HG02623 (cell line): ENCODE measurements around the gene ARHGEF7.

Experiments used
- ATAC-seq: cut with Tn5 transposase; IDR thresholded peaks from one replicate; pipeline ENCODE4 v1.9.1; 2021; ENCODE audit warnings: moderate library complexity; ENCODE audit not compliant: unreplicated experiment

Gene ARHGEF7

DNA sequence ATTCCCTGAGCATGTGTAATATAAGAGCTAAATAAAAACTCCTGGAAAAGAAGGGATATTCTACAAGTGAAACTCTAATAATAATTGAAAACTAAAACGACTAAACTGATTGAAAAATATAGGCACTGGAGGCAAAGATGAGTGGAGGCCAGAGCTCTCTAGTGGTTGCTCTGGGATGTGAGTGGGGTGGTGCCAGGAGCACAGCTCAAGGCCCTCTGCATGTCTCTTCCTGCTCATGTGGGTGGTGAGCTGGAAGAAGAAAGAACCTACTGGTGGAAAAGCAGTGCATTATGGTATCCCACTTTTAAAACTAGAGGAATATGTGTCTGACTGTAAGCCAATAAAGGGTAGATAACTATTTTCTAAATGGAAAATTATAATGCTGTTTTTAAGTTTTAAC, 15.8 kb upstream of the ARHGEF7 start:
- no peak for ATAC-seq

DNA sequence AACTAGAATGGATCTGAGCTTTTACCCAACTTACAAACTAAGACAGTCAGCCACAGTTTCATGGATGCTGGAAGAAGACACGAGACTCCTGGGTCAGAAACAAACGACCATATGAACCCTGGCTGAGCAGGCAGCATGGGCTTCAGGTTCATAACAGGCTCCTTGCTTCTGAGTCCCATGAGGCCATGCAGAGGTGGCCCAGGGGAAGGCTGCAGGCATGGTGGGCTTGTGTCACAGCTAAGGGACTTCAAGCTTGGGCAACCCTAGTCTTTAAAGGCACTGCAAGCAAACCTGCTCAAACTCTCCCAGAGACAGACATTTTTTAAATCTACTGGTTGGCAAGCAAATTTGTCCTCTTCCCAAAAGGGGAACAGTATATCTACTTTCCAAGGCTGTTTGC, 5.1 kb upstream of the ARHGEF7 start:
- no peak for ATAC-seq

DNA sequence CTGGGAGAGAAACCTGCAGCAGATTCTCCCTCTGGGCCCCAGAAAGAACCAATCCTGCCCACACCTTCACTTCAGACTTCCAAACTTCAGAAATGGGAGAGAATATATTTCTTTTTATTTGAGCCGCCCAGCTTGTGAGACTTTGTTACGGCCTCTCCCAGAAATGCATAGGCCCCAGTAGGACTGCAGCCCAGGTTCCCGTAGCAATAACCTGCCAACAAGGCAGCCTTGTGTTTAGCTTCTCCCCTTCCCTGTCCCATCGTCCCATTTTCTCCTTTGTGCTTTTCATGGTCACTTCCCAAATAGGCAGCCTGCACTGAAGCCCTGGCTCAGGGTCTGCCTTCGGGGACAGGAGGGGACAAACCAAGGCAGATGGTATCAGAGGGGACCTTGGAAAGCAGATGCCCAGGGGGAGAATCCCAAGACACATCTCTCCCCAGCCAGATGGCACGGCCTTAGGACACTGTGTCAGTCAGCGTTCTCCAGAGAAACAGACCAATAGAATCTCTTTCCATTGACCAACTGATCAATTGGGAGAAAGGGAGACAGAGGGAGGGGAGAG, 3.7 kb upstream of the ARHGEF7 start:
- no peak for ATAC-seq

- ATAC-seq, result no peak
These were observed 2.9 kb upstream of the ARHGEF7 start for GRCh38 chr13:111112196-111112595.

GRCh38 chr13:111114362-111115060, 599 bp upstream of the ARHGEF7 start:
- no peak for ATAC-seq

- no peak for ATAC-seq
These were observed 933 bp downstream of the ARHGEF7 start for GRCh38 chr13:111115965-111116521.

DNA sequence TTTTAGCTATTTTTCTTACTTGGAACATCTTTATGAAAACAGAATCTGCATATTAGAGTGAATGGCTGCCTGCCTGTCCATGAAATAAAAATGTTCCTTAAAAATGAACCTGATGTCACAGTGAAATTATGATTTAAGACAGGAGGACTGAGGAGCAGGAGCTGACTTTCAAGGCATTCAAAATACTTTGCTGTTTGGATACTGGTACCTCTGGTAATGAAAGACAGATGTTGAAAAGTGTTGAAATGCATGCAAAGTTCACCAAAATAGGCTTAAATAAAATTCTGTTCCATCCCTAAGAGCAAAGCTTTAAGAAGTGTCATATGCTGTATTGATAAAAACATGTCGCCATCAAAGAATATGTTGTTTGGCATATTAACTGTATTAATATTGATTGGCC, 1.7 kb downstream of the ARHGEF7 start:
- no peak for ATAC-seq

- no peak for ATAC-seq
These were observed 2.2 kb downstream of the ARHGEF7 start for GRCh38 chr13:111117289-111117688.

DNA sequence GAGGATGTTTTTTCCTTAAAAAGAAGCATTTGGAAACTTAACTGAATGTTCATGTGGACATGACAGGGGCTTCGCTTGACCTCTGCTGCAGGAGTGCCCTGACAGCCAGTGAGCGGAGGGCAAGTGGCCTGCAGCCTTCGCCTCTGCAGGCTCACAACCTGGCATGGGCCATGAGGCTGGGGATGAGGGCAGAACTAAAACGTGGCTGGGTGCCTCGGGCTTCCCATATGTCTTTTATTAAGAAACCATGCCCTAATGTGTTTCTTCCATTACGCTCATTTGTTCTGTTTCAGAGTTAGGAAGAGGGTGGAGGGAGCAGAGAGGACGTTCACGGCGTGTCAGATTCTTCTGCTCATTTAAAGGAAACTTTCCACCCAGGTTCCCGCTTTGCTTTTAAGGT, 2.9 kb downstream of the ARHGEF7 start:
- no peak for ATAC-seq

- no peak for ATAC-seq
These were observed 3.9 kb downstream of the ARHGEF7 start for GRCh38 chr13:111118898-111119607.

DNA sequence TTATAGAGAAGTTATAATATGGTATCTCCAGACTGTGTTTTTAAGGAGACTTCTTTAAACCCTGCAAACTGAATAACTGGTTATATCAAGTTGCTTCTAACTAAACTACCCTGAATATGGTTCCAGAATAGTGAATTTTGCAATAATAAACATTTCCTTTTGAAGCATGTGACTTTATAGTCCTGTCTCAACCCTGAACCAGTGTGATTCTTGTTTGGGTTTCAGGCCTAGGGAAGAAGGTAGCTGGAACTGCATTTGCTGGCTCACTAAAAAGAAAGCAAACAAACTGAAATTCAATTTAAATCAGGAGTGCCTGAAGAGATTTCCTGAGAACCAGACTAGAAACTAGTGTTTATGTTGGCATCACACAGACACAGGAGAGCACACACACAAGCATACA, 4.9 kb downstream of the ARHGEF7 start:
- no peak for ATAC-seq

DNA sequence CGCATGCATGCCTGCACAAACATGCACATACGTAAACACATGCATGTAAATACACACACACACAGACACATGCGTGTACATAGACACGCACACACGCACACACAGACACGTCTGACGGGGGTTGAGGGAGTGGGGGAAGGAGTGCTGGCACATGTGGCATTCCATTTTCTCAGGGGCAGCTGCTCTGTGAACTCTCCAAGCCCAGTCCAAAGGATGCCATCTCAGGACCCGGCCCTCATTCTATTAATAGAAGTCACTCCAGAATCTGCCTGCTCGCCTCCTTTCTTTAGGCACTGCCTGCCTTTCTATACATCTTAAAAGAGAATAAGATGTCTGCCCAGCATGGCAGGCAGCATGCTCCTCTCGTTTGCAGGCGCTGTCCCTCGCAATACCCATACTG, 5.3 kb downstream of the ARHGEF7 start:
- ATAC-seq, result no peak

DNA sequence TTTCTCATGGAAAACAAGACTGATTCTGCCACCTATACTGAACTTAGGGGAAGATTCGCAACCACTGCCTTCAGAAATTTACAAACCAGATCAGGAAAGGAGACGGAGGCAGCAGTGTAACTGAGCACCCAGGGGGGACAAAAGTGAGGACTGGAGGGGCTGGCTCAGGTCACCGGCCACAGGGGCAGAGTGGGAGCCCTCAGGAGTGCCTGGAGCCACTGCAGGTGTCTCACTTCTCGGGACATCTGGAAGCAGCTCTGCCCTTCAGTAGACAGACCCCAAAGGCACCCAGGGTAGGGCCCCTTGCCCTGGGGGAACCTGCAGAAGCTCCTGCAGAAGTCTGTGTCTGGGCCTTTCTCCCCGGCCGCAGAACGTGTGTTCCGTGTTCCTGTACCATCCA, 5.8 kb downstream of the ARHGEF7 start:
- no peak for ATAC-seq

- no peak for ATAC-seq
These were observed 6.4 kb downstream of the ARHGEF7 start for GRCh38 chr13:111121506-111121905.

DNA sequence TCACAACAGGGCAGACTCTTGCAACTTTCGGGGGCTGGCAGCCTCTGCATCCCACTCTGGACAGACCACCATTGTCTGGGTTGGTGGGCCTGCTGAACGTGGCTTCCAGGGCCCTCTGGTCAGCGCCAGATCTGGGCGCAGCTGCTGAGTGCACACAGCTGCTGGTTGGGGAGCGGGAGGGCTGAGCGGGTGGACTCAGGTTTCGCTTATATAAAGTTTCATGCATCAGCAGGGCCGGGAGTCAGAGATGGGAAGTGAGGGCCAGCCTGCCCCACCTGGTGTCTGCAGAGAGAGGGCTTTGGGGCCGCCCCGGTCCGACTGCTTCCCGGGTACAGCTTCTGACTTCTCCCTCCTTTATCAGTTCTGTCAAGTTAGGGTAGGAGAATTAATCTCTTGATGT, 6.9 kb downstream of the ARHGEF7 start:
- ATAC-seq, result no peak

DNA sequence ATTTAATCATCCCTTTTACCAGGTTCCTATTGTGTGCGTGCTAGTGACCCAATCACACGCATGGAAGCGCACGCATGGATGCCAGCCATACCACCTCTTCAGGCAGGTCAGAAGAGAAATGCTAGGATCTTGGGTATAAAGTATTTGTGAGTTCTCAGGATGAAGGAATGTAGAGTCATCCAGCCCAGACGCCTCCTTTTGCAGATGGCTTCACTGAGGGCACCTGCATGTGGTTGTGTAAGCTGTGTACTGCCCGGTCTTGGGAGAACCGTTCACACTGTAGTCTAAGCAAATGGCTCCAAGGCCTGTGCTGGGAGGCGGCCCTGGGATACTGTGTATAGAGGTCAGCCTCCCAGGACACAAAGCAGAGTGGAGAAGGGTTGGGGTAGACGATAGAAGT, 7.5 kb downstream of the ARHGEF7 start:
- ATAC-seq, result no peak

GRCh38 chr13:111123221-111123620, 8.1 kb downstream of the ARHGEF7 start:
- ATAC-seq, result no peak

GRCh38 chr13:111123649-111124048, 8.5 kb downstream of the ARHGEF7 start:
- ATAC-seq, result no peak

- ATAC-seq, result no peak
These were observed 11.4 kb downstream of the ARHGEF7 start for GRCh38 chr13:111126509-111126908.

- peak; percentile 98 for ATAC-seq
These were observed 14.5 kb downstream of the ARHGEF7 start for GRCh38 chr13:111129465-111130115.

DNA sequence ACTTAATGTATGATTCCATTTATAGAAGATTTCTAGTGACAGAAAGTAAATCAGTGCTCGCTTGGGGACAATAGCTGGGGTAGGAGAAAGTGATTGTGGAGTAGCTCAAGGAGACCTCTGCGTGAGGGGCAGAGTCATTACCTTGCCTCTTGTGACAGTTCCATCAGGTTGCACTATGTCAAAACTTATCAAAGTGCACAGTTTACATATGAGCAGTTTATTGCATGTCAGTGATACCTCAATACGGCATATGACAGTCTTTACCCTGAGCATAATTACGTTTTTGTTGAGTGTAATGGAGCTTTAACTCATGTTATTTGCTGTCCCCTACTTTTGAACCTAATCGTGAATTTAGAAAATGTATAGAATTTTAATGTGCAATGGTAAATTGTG, 15.0 kb downstream of the ARHGEF7 start:
- no peak for ATAC-seq

GRCh38 chr13:111131048-111131447, 15.9 kb downstream of the ARHGEF7 start:
- no peak for ATAC-seq
